Activated T-helper 2 cell treated with anti-CD3 and anti-CD28 coated beads, Interferon-gamma antibody, Interleukin-2, Interleukin-4, amounts not matched to agents 10 μg/mL and 5 μg/mL and 100 μg/mL, durations not matched to agents 14 hours and 24 hours and 36 hours (primary cell): ENCODE results near the gene KPNA4. TPM values are rescaled to one million over a fixed set of nuclear protein-coding genes. Genes with fewer than 3 reads are reported as not detected.
"Not testable (repeated sequence)": the region's sequence is repeated elsewhere in the genome, so short reads cannot be mapped to it uniquely, and the experiment has no call there.

Experiments
- DNase-seq: peaks from one replicate; pipeline ENCODE4 v3.0.0; 2021; ENCODE audit warnings: low spot score
- H3K27ac Mint-ChIP-seq: one replicate; pipeline ENCODE4 v1.8.0; 2021; ENCODE audit warnings: mixed read lengths
- H3K27me3 Mint-ChIP-seq: one replicate; pipeline ENCODE4 v1.8.0; 2021; ENCODE audit warnings: low read depth, mixed read lengths
- H3K36me3 Mint-ChIP-seq: one replicate; pipeline ENCODE4 v1.8.0; 2021; ENCODE audit warnings: low read depth, mixed read lengths
- H3K4me1 Mint-ChIP-seq: one replicate; pipeline ENCODE4 v1.8.0; 2021; ENCODE audit warnings: low read depth, mixed read lengths
- H3K4me3 Mint-ChIP-seq: one replicate; pipeline ENCODE4 v1.8.0; 2021; ENCODE audit warnings: low read depth, mild to moderate bottlenecking, moderate library complexity, mixed read lengths
- H3K9me3 Mint-ChIP-seq: one replicate; pipeline ENCODE4 v1.8.0; 2021; ENCODE audit warnings: mixed read lengths
- intact Hi-C: fragments of 100-400 bp; cut with micrococcal nuclease; formaldehyde crosslinking; loops from one replicate; pipeline ENCODE4 v1.15.1; 2023
- total RNA-seq: library from RNA; stranded (reverse); gene quantifications from 2 replicates; pipeline ENCODE4 v1.2.3, GENCODE V29; 2022

The KPNA4 gene
- total RNA-seq, 1 donor from 2014 or later: 69.8 TPM

- Mint-ChIP-seq H3K9me3 (peaks cover 5% of the 10 kb centered on the region), H3K4me1 (peaks cover 10% of the 10 kb centered on the region), H3K27ac (no peak overlapping the region), H3K27me3 (peaks cover 21% of the 10 kb centered on the region), H3K36me3 (peaks cover 4% of the 10 kb centered on the region), H3K4me3 (no peak overlapping the region)
- intact Hi-C loops: no loop called here
- DNase-seq: no peak
Observed at GRCh38 chr3:160454995-160455394, 110.4 kb downstream of the KPNA4 start.

DNA sequence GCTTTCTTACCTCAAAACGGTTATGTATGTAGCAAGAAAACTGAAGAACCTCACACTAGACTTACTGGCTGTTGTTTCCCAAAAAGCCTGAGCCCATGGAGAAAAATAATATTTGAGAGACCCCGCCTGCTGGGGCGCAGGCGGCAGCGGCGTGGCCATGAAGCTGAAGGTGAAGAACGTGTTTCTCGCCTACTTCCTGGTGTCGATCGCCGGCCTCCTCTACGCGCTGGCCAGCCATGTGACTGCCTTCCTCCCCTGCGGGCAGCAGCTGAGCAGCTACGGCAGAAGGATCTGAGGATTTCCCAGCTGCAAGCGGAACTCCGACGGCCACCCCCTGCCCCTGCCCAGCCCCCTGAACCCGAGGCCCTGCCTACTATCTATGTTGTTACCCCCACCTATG lies 113.1 kb downstream of the KPNA4 start:
- H3K27me3 Mint-ChIP-seq, intact Hi-C loops, H3K4me3 Mint-ChIP-seq, H3K27ac Mint-ChIP-seq, H3K9me3 Mint-ChIP-seq, DNase-seq: not testable (repeated sequence)
- H3K4me1 Mint-ChIP-seq: peaks cover 20% of the 10 kb centered on the region
- peaks cover 26% of the 10 kb centered on the region for H3K36me3 Mint-ChIP-seq

- DNase-seq: no peak
- Mint-ChIP-seq H3K4me1 (peaks cover 23% of the 10 kb centered on the region), H3K4me3 (no peak overlapping the region), H3K36me3 (peaks cover 32% of the 10 kb centered on the region), H3K27ac (no peak overlapping the region), H3K27me3 (peaks cover 5% of the 10 kb centered on the region), H3K9me3 (peaks cover 5% of the 10 kb centered on the region)
- intact Hi-C loops: no loop called here
Observed at GRCh38 chr3:160451602-160452001, 113.8 kb downstream of the KPNA4 start.

- Mint-ChIP-seq H3K4me1 (peaks cover 29% of the 10 kb centered on the region), H3K27ac (peak overlapping the region; percentile 95), H3K36me3 (peaks cover 38% of the 10 kb centered on the region), H3K9me3 (peaks cover 5% of the 10 kb centered on the region), H3K4me3 (peak overlapping the region; percentile 91), H3K27me3 (peaks cover 2% of the 10 kb centered on the region)
- intact Hi-C loops: no loop called here
- no peak for DNase-seq
Observed at GRCh38 chr3:160450846-160451245, 114.5 kb downstream of the KPNA4 start.

GRCh38 chr3:160449636-160450598 lies 115.5 kb downstream of the KPNA4 start, which contains the start of gene TRIM59:
TSS of gene TRIM59 (minus strand) at chr3:160449786. CDS start at chr3:160439183, 10,603 bp downstream.
- Mint-ChIP-seq H3K9me3 (peaks cover 5% of the 10 kb centered on the region), H3K36me3 (peaks cover 46% of the 10 kb centered on the region), H3K4me3 (peak within 1 kb of the TSS; percentile 91), H3K27me3 (peaks cover 2% of the 10 kb centered on the region), H3K27ac (peak within 1 kb of the TSS; percentile 95), H3K4me1 (peaks cover 33% of the 10 kb centered on the region)
- intact Hi-C loops: loop anchor here (1.0 to 5.0 kb wide), 4 partner anchors 36 to 307 kb away; partner anchors contain the start of genes IFT80, KPNA4, PPM1L and SMC4
- DNase-seq: peak; percentile 97

- peaks cover 38% of the 10 kb centered on the region for H3K4me1 Mint-ChIP-seq
- H3K4me3 Mint-ChIP-seq: peak overlapping the region; percentile 91
- peaks cover 52% of the 10 kb centered on the region for H3K36me3 Mint-ChIP-seq
- peaks cover 5% of the 10 kb centered on the region for H3K9me3 Mint-ChIP-seq
- H3K27ac Mint-ChIP-seq: peak overlapping the region; percentile 95
- intact Hi-C loops: loop anchor here (1.0 to 5.0 kb wide), 4 partner anchors 37 to 308 kb away; partner anchors contain the start of genes IFT80, KPNA4, PPM1L and SMC4
- H3K27me3 Mint-ChIP-seq: no peaks in the 10 kb centered on the region
- no peak for DNase-seq
Observed at GRCh38 chr3:160448845-160449635, 116.3 kb downstream of the KPNA4 start.

DNA sequence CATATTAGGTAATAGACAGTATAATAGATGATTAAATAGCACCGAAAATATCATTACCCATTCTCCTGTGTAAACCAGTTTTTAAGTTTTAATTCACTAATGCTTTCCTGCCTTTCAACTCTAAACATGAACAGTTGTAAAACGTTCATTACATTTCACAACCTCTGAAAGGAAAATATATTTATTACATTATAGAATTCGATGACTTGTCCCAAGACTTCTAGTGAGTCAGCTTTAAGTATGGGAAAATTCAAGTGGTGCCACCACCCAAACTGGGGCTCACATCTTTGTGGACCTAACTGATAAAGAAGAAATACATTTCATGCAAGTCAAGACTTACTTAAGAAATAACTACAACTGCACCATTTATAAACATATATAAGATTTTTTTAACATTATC lies 117.8 kb downstream of the KPNA4 start:
- H3K36me3 Mint-ChIP-seq: peaks cover 66% of the 10 kb centered on the region
- DNase-seq: no peak
- peaks cover 5% of the 10 kb centered on the region for H3K9me3 Mint-ChIP-seq
- intact Hi-C loops: loop anchor here (5.0 kb wide), 1 partner anchor 310 kb away; the partner anchor contains the start of gene PPM1L
- peak overlapping the region; percentile 91 for H3K4me3 Mint-ChIP-seq
- no peak overlapping the region for H3K27ac Mint-ChIP-seq
- peaks cover 49% of the 10 kb centered on the region for H3K4me1 Mint-ChIP-seq
- H3K27me3 Mint-ChIP-seq: no peaks in the 10 kb centered on the region

DNA sequence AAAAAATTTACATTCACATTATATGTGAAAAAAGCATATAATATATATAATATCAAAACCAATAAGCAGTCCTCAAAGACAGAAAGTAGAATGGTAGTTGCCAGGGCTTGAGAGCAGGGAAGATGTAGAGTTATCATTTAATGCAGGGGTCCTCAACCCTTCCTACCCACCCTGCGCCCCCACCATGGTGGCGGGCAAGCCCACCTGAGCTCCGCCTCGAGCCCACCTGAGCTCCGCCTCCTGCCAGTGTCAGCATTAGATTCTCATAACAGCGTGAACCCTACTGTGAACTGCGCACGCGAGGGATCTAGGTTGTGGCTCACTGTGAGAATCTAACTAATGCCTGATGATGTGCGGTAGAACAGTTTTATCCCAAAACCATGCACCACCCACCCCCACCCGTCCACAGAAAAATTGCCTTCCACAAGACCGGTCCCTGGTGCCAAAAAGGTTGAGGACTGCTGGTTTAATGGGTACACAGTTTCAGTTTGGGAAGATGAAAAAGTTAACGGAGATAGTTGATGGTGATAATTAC lies 118.8 kb downstream of the KPNA4 start:
- Mint-ChIP-seq H3K9me3 (peaks cover 5% of the 10 kb centered on the region), H3K4me1 (peaks cover 57% of the 10 kb centered on the region), H3K27me3 (no peaks in the 10 kb centered on the region), H3K27ac (no peak overlapping the region), H3K36me3 (peaks cover 74% of the 10 kb centered on the region), H3K4me3 (peak overlapping the region; percentile 53)
- intact Hi-C loops: loop anchor here (5.0 kb wide), 1 partner anchor 311 kb away; the partner anchor contains the start of gene PPM1L
- DNase-seq: no peak

GRCh38 chr3:160445854-160446253 lies 119.5 kb downstream of the KPNA4 start:
- Mint-ChIP-seq H3K27me3 (no peaks in the 10 kb centered on the region), H3K27ac (peak overlapping the region; percentile 47), H3K4me3 (no peak overlapping the region), H3K4me1 (peaks cover 57% of the 10 kb centered on the region), H3K9me3 (peaks cover 5% of the 10 kb centered on the region), H3K36me3 (peaks cover 80% of the 10 kb centered on the region)
- no peak for DNase-seq
- intact Hi-C loops: loop anchor here (5.0 kb wide), 1 partner anchor 311 kb away; the partner anchor contains the start of gene PPM1L

Other genes starting within 250 kb of the KPNA4 start
- gene IFT80, start 166.3 kb downstream of the KPNA4 start, total RNA-seq: 16.6 and 19.2 TPM in 2 replicates
- gene SMC4, start 165.9 kb downstream of the KPNA4 start, total RNA-seq: 180 and 194 TPM in 2 replicates
- 35.9 and 37.0 TPM in 2 replicates for gene TRIM59, start 115.8 kb downstream of the KPNA4 start, total RNA-seq
- gene ARL14, start 111.6 kb upstream of the KPNA4 start, total RNA-seq: not detected in 2 replicates
- 2.6 and 2.9 TPM in 2 replicates for gene PPM1L, start 190.7 kb upstream of the KPNA4 start, total RNA-seq